ENCODE measurements around the gene MYEOV. TPM values are rescaled to one million over a fixed set of nuclear protein-coding genes. Genes with fewer than 3 reads are reported as not detected.
A peak's percentile ranks its signal among the peaks of the same experiment; 100 is the strongest.

MYEOV gene
- total RNA-seq, 3 donors from 2014 or later: 0.10 to 0.50 TPM; not detected in 1

- peak; percentile 42 for DNase-seq
- Mint-ChIP-seq H3K27me3 (ENCODE audit: low read depth) (no peaks in the 10 kb centered on the region), H3K9me3 (peaks cover 9% of the 10 kb centered on the region), H3K36me3 (ENCODE audit: insufficient read depth) (no peaks in the 10 kb centered on the region), H3K4me3 (no peak overlapping the region), H3K4me1 (ENCODE audit: low read depth) (peaks cover 42% of the 10 kb centered on the region)
- ATAC-seq: peak; percentile 92 to 95
Measured at GRCh38 chr11:69337211-69337721, 43.3 kb downstream of the MYEOV start.

- no peaks in the 10 kb centered on the region for H3K27me3 Mint-ChIP-seq (ENCODE audit: low read depth)
- H3K36me3 Mint-ChIP-seq (ENCODE audit: insufficient read depth): no peaks in the 10 kb centered on the region
- DNase-seq (no peak), ATAC-seq (no peak)
- H3K4me3 Mint-ChIP-seq: no peak overlapping the region
- H3K9me3 Mint-ChIP-seq: peaks cover 9% of the 10 kb centered on the region
- H3K4me1 Mint-ChIP-seq (ENCODE audit: low read depth): peaks cover 42% of the 10 kb centered on the region
Measured at GRCh38 chr11:69339041-69339733, 45.2 kb downstream of the MYEOV start.

GRCh38 chr11:69339983-69340565 lies 46.1 kb downstream of the MYEOV start:
- Mint-ChIP-seq H3K27me3 (ENCODE audit: low read depth) (no peaks in the 10 kb centered on the region), H3K36me3 (ENCODE audit: insufficient read depth) (no peaks in the 10 kb centered on the region), H3K4me1 (ENCODE audit: low read depth) (peaks cover 46% of the 10 kb centered on the region), H3K9me3 (peaks cover 9% of the 10 kb centered on the region), H3K4me3 (peak overlapping the region; percentile 3)
- ATAC-seq: no peak
- no peak for DNase-seq

- no peak overlapping the region for H3K4me3 Mint-ChIP-seq
- peaks cover 26% of the 10 kb centered on the region for H3K4me1 Mint-ChIP-seq (ENCODE audit: low read depth)
- no peaks in the 10 kb centered on the region for H3K27me3 Mint-ChIP-seq (ENCODE audit: low read depth)
- no peak for ATAC-seq
- peaks cover 9% of the 10 kb centered on the region for H3K9me3 Mint-ChIP-seq
- DNase-seq: no peak
- H3K36me3 Mint-ChIP-seq (ENCODE audit: insufficient read depth): no peaks in the 10 kb centered on the region
Measured at GRCh38 chr11:69342588-69343330, 48.8 kb downstream of the MYEOV start.

GRCh38 chr11:69343401-69344321 lies 49.7 kb downstream of the MYEOV start:
- ATAC-seq (no peak), DNase-seq (no peak)
- Mint-ChIP-seq H3K4me1 (ENCODE audit: low read depth) (peaks cover 21% of the 10 kb centered on the region), H3K36me3 (ENCODE audit: insufficient read depth) (peaks cover 2% of the 10 kb centered on the region), H3K9me3 (peaks cover 12% of the 10 kb centered on the region), H3K4me3 (no peak overlapping the region), H3K27me3 (ENCODE audit: low read depth) (no peaks in the 10 kb centered on the region)

GRCh38 chr11:69344570-69345145 lies 50.7 kb downstream of the MYEOV start:
- Mint-ChIP-seq H3K4me3 (no peak overlapping the region), H3K9me3 (peaks cover 10% of the 10 kb centered on the region), H3K36me3 (ENCODE audit: insufficient read depth) (peaks cover 2% of the 10 kb centered on the region), H3K27me3 (ENCODE audit: low read depth) (no peaks in the 10 kb centered on the region), H3K4me1 (ENCODE audit: low read depth) (peaks cover 12% of the 10 kb centered on the region)
- ATAC-seq (no peak), DNase-seq (no peak)

Other genes starting within 250 kb of the MYEOV start
- 1 to 10 TPM; 5.8 to 8.4 (median 7.1) TPM for gene TPCN2, start 245.2 kb upstream of the MYEOV start, total RNA-seq
- gene SMIM38, start 138.2 kb upstream of the MYEOV start, total RNA-seq: under 1 TPM; 0.10 to 0.18 (median 0.16) TPM
- gene LINC01488, start 187.5 kb downstream of the MYEOV start, total RNA-seq: not detected

All from activated T-cell treated with anti-CD3 and anti-CD28 coated beads, Interleukin-2, amount 50 U/mL, for 4 hours (primary cell).